ENCODE results near the gene S100A2.
"Not testable (repeated sequence)": the region's sequence is repeated elsewhere in the genome, so short reads cannot be mapped to it uniquely, and the experiment has no call there.

S100A2 gene

DNA sequence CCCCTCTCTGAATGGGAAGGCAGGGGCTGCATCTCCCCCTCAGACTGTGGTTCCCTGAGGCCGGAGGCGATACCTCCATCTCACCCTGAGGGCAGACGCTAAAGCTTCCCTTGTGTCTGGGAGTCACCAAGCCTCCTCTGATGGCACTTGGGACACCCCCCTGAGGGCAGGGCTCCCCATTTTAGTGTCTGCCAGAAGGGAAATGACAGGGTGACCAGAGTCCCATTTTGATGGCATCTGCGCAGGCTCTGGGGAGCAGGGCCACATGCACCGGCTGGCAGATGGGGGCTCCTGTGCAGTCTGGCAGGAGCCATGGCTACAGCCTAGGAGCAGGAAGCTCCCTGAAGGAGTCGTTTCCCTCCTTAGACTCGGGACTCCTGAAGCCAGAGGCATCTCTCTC lies 1.7 kb downstream of the S100A2 start:
- DNase-seq (ENCODE audit: low read depth) = no peak

DNA sequence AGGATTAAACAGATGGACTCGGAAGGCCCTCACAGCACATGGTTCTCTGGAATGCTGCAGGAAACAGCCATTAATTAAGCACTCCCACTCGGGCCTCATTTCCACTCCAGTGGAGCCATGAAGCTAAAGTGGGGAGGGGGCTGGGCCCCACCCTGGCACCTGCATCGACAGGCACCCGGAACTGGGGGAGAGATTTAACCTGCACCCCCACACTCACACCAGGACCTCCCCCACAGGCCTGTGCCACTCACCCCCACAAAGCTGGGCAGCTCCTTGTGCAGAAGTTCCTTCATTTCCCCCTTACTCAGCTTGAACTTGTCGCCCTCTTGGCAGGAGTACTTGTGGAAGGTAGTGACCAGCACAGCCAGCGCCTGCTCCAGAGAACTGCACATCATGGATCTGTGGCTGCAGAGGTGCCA lies 2.2 kb downstream of the S100A2 start:
- no peak for DNase-seq (ENCODE audit: low read depth)

DNA sequence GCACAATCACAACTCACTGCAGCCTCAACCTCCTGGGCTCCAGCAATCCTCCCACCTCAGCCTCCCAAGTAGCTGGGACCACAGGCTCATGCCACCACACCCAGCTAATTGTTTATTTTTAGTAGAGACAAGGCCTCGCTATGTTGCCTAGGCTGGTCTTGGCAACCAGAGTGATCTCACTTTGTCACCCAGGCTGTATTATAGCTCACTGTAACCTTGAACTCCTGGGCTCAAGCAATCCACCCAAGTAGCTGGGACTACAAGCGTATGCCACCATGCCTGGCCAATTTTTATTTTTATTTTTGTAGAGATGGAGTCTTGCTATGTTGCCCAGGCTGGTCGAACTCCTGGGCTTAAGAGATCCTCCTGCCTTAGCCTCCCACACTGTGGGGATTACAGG lies 3.6 kb downstream of the S100A2 start:
- not testable (repeated sequence) for DNase-seq (ENCODE audit: low read depth)

DNA sequence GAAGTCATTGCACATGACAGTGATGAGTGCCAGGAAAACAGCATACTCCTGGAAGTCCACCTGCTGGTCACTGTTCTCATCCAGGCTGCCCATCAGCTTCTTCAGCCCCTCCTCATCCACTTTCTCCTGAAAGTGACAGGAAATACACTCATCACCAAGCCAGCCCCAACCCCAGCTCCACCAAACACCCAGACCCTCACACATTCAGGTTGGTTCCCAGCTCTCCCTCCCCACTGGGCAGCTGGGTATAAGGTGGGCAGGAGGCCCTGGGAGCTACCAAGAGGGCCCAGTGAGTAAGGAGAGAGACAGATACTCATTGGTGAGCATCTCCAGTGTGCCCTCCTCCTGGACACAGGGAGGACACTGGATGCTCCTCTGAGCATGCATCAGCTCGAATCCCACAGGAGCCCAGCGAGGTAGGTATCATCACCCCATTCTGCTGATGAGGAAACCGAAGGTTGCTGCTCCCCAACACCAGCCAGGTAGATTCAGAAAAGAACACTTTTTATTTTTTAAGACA lies 4.1 kb downstream of the S100A2 start:
- no peak for DNase-seq (ENCODE audit: low read depth)

DNA sequence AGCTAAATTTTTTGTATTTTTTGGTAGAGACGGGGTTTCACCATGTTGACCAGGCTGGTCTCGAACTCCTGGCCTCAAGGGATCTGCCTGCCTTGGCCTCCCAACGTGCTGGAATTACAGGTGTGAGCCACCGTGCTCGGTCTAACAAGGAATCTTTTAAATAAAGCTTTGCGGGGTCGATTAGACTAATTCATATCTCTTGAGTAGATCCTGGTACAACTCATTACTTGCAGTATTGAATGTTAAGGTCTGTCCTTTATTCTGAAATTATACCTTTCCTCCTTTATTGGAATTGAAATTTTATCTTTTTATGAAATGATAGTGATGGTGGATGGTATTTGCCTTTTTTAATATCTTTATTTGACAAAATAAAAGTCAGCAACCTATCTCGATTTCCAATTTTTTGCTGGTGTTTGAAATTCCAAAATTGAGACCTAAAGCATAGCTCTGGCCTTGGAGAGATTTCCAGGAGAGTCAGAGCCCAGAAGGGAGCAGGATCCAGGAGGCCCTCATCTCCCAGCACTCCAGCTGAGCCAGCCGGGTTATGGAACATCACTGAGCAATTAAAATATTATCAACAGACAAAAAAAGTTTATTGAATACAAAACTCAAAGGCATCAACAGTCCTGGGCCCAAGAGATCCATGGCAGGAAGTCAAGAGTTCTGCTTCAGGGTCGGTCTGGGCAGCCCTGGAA lies 4.7 kb downstream of the S100A2 start:
- DNase-seq (ENCODE audit: low read depth) = no peak

DNA sequence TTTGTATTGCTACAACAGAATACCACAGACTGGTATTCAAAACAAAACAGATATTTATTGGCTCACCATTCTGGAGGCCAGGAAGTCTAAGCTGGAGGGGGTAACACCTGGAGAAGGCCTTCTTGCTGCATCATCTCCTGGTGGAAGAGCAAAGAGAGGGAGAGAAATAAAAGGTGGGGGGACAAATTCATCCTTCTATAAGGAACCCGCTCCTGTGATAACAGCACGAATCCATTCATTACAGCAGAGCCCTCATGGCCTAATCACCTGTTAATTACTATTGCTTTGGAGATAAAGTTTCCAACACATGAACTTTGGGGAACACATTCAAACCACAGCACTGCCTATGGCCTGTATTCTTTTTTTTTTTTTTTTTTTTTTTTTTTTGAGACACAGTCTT lies 5.4 kb downstream of the S100A2 start:
- DNase-seq (ENCODE audit: low read depth) = no peak

DNA sequence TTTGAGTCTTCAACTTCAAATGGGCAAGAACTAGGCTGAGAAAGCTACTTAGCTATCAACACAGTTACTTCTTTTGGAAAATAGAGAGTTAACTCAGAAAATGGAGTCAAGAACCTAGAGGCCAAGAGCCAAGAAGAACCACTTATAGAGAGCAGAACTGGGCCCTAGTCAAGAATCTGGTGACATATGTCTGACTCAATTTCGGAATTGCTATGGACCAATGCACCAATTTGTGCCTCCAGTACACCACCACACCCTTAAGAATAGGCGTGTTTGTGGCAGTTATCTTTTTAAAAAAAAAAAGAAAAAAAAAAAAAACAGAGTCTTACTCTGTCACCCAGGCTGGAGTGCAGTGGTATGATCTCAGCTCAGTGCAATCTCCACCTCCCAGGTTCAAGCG lies 7.8 kb downstream of the S100A2 start:
- no peak for DNase-seq (ENCODE audit: low read depth)

DNA sequence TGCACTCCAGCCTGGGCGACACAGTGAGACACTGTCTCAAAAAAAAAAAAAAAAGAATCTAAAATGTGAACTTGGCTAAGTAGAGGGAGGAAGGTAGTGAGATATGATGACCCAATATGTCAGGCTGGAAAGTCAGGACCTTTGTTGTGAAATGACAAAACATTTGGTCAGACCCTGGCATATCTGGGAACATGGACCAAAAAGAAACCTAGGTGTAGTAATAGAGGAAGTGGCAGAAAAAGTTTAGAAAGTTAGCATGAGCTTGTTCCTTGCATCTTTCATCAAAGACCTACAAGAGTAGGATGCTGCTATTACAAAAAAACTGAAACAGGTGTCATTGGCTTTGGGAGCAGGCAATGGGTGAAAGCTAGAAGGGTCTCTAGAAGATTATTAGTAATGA lies 9.3 kb downstream of the S100A2 start:
- DNase-seq (ENCODE audit: low read depth) = no peak

DNA sequence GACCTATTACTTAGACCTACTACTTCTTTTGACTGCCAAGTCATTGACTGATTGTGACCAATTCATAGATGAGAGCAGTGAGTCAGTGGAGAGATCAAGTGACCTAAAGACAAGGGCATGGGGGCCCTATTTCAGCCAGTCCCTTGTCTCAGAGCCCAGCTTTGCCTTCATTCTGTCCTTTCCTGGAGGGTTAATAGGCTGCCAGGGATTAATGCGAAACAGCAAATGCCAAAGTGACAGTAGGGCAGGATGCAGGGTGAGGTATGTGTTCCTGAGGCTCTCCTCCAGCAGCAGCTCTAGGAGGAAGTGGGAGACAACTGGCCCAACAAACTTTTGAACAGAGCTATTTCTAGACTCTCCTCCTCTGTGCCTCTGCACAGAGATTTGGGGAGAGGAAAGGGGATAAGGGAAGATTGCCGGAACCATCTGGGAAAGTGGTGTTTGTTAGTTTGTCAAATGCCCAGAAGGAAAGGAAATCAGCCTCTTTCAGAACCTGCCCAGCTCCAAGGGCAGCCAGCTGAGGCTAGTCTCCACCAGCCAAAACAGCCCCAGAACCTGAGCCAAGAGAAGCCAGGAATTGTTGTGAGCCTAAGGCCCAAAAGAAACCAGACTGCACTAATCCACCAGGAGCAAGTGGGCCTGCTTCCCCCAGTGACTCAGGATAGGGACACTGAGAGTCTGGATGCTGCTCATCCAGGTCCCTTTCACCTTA lies 11.7 kb downstream of the S100A2 start:
- DNase-seq (ENCODE audit: low read depth) = no peak

DNA sequence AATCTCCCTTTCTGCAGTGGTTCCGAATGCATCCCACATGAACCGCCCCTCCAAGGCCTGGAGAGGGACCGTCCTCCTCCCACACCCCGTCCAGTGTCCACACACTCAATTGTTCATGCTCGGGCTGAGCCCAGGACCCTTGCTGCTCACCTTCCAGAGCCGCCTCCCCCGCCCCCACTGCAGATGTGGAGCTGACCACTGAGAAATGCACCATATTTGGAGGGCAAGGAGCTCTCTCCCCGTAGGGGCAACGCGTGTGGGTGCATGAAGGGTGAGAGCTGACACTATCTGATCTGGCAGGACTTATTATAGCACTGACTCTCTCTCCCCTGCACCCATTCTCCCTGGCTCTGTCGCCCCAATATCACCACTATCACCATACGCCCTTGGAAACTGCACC lies 12.5 kb downstream of the S100A2 start:
- no peak for DNase-seq (ENCODE audit: low read depth)

DNA sequence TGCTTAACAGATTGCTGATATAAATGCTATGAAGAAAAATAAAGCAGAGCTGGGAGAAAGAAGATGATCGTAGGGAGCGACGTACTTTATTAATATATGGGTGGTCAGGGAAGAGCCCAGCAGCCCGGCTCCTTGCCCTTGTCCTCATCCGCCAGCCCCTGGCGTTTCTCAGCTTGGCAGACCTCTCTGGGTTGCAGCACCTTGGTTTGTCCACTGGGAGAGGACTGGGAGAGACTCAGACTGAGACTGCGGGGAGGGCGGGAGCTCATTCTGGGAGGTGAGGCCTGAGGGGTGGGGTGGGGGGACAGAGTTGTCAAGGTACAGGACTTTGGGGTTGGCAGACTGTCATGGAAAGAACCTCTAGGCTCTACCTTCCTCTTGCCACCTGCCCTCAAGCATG lies 13.3 kb downstream of the S100A2 start:
- DNase-seq (ENCODE audit: low read depth) = no peak

DNA sequence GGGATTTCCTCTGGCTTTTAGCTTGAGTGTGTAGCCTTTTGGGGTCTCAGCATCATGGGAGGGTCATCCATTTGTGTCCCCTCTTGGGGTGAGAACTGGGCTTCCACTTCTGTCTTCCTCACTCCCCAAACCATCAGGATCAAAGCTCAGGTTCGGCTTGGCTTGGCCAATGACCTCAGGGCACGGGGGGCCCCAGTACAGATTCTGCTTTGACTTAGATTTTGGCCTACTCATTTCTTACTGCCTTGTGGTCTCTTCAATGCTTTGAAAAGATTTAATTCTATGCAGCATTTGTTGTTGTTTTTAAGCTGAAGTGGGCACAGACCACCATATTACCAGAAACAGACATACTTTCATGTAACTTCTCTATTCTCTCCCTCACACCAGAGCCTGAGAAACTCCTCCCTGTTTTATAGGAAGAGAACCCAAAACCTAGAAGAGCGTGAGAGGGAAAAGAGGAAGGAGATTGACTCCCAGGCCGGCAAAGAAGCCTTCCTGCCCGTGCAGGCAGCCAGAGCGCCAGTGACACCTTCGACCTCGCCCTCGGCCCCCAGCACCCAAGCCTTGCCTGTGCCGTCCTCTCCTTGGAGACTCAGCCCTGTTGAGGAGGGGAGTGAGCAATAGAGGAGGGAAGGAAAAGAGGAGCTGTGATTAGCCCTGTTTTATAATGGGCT lies 14.7 kb downstream of the S100A2 start:
- DNase-seq (ENCODE audit: low read depth) = no peak

DNA sequence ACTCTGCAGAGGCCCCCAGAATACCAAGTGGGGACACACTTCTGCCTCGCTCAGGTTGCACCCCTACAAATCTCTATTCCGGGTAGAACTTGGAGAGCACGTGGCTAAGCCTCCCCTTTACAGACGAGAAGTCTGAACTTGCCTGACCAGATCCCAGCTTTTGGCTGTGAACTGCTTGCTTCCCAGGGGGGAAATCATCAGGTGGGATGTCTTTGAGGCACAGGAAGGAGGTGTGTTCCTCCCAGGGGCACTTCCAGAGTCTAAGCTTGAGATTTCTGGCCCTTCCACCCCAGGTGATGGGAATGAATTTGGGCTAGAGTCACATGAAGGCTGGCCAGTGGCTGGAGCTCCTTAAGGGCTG lies 15.3 kb downstream of the S100A2 start:
- DNase-seq (ENCODE audit: low read depth) = no peak

DNA sequence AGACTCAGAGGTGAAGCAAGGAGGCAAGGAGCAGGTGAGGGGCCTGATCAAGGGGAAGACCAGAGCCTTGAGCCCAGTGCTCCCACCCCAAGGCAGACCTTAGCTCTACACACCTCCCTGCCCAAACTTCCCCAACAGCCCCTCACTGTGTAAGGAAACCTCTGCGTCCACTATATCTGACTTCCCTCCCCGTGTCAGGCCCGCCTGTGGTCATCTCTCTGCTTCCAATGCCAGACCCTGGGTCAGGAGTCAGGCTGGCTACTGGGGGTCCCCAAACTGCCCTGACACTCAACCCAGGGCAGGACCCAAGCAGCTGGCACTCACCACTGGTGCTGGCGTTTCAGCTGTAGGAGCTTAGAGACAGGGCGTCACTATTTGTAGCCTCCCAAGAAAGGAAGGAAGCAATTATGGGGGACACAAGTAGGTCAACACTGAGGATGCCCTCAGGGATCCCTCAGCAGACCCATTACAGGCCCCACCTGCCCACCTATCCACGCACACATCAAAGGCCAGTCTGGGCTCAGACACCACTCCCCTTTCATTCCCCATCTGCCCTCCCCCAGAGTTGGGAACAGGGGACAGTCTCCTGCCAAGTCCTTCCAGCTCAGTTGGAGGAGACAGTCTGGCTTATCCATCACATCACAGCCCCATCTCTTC lies 15.8 kb downstream of the S100A2 start:
- no peak for DNase-seq (ENCODE audit: low read depth)

DNA sequence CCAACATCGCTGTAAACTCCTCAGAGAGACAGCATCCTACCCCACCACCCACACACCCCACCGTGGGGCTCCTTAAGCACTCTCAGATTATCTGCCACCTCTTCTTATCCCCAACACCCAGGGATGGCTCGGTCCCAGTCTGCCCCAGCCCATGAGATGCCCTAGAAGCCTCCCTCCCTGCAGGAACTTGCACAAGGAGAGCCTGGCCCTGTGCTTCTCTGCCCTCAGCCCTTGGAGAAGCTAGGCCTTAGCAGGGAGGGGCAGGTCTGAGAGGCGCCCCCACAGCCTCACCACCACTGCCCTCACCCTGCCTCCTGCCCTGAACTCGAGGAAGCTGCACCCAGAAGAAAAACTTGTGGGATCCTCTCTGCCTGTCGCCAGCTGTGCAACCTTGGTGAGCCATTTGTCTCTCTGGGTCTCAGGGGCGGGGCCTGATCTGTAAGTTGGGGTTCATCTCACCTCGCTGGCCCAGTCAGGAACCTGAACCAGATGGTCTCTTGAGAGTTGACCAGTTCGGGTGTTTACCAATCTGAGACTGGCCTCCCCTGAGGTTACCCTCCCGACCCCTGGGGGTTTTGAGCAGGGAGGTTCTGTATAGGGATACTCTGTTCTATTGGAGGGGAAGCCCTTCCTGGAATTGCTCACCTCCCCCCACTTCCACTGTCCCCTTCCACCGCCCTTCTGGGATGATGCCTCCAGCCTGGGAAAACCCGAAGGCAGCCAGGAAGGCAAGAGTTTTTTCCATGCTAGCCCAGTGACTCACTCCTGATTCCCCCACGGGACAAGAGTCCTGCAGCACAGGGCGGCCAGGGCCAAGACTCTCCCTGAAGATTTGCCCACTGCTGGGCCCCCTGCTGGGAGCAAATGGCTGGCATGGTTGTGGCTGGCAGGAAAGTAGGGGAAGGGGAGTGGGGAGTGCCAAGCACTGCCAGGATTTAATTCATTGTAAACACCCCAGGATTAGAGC lies 16.6 kb downstream of the S100A2 start, which contains the start of gene S100A3:
S100A3 (minus strand) TSS at position 537 of the 967 bp plus-strand sequence. CDS start 773 bp downstream, outside the sequence.
- DNase-seq (ENCODE audit: low read depth) = no peak

DNA sequence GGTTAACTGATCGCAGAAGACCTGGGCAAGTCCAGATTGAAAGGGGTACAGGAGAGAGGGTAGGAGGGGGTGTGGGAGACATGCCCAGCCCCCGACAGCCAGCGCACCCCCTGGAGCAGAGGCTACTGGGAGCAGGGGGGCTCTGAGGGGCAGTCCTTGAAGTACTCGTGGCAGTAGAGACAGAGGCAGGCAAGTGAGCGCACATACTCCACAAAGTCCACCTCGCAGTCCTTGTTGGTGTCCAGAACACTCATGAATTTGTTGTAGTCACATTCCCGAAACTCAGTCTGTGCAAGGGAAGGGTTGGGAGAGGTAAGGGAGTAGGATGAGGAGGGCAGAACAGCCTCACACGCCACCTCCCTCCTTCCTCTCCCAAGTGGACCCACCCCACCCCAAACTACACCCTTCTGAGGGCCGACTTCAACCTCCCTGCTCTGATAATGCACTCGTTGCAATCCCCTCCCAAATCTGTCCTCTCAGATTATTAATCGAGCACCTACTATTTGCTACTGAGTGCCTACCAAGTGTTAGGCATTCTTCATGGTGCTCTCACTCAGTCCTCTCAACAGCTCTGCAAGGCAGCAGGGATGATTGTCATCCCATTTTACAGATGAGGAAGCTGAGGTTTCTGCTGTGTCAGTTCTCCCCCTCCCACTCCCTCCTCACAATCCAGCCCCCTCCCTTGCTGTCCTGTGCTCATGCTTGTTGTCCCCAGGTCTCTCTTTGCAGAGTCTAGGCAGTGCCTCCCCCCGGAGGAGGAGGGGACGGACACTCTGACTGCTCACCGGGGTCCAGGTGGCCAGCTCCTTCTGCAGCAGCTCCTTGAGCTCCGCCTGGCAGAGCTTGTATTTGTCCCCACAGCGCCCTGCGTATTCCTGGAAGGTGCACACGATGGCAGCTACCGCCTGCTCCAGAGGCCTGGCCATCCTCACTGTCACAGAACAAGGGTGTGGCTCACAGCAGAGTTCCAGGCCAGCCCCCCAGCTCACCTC lies 17.8 kb downstream of the S100A2 start:
- DNase-seq (ENCODE audit: low read depth) = no peak

DNA sequence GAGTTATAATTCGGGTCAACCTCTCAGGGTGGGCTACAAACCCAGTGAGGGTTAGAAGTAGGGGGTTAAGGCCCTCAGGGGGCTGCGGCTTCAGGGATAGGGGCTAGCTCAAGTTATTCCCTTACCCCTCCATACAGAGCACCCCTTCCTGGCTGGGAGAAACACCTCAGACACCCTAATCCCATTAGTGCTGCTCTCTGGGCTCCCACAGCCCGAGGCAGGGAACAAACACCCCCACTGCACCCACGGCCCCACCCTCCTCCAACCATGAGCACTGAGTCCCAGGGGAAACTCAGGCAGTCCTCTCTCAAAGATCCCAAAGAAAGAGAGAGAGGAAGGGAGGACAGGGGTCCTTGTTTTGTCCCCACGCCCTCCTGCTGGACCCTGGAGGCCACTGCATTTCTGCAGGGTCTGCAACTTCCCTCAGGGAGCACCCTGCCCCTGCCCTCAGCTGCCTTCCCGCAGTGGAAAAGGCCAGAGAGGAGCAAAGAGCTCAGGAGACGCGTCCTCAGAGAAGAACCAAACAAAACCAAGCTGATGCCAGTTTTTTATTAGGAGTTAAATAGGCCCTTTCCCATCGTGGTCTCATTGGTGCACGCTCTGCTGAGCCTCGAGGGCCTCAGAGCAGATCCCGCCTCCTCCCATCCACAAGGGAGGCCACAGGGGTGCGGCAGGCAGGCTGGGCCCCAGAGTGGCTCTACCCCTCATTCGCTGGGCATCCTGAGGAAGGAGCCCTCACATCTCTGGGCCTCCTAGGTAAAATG lies 18.7 kb downstream of the S100A2 start:
- no peak for DNase-seq (ENCODE audit: low read depth)

DNA sequence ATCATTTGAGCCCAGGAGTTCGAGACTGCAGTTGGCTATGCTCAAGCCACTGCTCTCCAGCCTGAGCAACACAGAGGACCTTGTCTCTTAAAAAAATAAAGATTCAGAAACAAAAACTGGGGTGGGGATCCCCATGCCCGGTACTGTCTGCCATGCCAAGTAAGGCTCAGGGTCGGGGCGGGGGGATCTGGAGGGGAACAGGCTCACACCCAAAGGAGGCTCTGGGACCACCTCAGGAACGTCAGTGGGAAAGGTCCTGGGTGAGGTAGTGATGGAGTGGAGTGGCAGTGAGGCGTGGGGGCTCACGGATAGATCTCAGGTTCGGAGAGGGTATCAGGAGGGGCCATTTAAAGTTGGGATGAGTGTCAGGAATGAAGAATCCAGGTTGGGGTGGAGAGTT lies 19.3 kb downstream of the S100A2 start:
- DNase-seq (ENCODE audit: low read depth) = no peak
